CD4-positive, alpha-beta T cell treated with Interleukin-21 for 1 hour (primary cell): ENCODE data around the gene SYNE4.

Experiments
- DNase-seq: peaks from one replicate; pipeline ENCODE4 v3.0.0-alpha.2; 2020

Gene SYNE4

GRCh38 chr19:36023432-36023831 is 14.8 kb upstream of the SYNE4 start:
- no peak for DNase-seq

GRCh38 chr19:36019061-36019670 is 10.6 kb upstream of the SYNE4 start:
- DNase-seq: no peak

DNA sequence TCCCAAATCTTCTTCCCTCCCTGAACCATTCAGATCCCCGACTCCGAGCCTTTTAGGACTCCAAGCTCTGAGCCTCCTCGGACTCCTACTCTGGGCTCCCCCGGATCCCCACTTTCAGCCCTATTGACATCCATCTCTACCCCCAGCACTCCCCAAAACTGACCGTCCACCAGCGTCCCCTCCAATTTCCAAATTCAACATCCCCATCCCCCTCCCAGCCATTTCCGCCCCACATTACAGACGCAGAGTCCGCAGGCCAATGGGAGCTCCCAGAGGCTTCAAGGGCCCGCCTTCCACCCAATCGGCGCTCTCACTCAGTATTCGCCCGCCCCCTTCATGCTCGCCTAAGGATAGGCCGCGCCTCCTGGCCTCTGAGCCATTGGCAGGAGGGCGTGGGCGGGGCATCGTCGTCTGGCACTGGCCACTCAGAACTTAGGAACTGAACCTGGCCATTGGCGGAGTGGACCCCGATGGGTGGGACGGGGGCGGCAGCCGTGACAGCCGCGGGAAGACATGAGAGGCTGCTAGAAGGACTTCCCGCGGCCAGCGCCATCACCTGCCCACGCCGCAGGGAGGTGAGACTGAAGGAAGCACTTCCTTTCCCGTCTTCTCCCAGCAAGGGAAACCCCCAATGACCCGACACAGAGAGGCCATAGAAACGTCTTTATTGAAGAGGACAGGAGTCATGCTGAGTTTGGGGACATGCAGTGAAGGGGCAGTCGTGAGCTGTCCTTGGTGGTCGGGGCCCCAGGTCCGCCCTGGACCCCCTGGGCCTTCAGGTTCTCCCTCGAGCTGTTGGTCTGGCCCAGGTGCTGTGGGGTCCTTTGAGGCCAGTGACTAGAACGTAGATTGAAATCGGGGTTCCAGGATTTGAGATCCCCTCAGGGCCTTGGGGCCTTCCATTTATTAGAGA is 5.7 kb upstream of the SYNE4 start, which contains the start of gene ALKBH6:
ALKBH6 (minus strand) TSS at position 202 of the 913 bp plus-strand sequence. CDS start 816 bp downstream, outside the sequence.
- peak; percentile 99 for DNase-seq

DNA sequence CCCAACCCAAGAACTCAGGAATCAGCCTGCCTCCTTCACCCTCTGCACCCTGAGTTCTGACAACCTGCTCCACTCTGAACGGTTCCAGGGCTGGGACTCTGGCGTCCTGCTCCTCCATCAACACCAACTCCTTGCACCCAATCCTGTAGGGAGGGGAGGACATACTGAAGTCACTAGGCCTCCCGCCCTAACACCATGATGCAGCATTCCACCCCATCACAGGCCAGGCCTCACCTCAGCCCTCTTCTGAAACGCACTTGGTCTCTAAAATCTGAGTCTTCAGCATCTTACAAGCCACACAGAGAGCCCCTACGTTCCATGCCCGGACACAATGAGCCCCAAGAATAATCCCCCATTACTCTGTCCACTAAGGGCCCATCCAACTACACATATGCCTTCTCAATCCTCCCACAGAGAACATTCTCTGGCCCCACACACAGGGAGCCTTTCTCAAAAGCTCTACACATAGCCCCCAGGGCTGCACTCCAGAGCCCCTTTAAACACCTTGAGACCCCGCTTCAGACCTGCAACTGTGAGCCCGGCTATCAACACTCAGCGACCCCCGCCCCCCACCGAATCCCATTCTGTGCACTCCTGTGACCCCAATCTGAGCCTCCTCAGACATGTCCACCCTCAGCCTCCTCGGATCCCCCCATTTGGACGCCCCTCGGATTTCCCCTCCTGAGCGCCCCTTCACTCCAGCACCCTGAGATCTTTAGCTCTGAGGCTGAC is 4.8 kb upstream of the SYNE4 start:
- DNase-seq: no peak

DNA sequence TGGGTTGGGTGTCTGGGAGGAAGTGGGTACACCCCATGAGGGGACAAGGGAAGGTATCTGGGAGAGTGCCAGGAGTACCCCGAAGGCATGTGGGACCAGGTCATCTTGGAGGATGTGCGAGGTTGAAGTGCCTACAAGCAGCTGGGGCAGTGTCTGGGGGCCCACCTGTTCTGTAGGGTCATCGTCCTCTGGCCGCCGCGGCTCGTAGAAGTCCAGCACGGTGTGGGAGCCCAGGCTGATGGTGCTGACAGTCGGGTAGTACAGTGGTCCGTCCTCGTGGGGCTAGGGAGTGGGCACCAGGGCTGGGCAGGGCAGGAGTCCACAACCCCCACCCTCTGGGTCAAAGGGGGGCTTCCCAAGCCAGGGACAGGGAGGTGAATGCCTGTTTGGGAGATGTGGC is 1.8 kb upstream of the SYNE4 start:
- DNase-seq: no peak

DNA sequence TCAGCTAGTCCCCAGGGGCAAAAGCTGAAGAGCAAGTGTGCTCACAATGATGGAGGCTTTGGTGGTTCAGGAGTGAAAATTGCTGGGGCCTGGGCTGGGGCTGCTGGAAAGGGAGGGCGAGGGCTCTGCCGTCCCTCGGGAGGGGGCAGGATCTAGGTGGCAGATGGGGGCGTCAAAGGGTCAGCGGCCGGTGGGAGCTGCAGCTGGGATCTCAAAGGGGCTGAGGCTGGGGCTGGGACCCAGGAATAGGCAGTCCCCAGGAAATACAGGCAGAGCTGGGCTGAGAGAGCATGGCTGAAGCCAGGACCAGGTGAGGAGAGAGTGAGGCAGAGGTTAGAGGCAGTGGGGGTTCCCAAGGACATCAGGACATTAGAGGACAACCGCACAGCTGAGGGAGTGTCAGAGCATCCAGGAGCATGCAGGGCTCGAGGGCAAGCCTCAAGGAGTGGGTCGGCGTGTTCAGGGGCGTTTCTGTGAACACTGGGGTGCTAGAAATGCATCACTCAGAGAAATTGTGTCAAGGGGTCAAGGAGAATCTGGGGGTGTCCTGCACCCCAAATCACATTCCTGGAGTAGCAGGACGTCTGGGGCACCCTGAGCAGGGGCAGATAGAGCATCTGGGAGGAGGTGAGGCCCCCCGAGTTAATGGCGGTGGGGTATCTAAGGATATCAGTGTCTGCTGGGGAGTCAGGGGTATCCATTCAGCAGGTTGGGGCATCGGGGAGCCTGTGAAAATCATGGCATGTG is 1.2 kb upstream of the SYNE4 start:
- DNase-seq: no peak

DNA sequence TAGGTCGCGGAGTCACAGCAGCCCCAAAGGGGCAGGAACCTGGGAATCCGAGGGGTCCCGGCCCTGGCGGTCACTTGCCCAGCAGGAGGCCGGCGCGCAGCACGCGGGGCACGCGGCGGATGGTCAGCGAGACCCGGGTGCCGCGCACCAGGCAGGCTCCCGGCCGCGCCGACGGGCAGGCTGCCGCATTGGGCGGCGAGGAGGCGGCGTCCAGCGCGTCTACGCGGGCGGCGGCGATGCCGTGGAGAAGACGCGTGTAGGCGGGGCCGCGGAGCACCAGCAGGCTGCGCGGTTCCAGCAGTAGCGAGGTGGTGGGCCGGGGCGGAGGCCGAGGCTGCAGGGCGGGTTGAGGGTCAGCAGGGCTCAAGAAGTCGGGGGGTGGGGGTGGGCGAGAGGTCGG is 607 bp upstream of the SYNE4 start:
- DNase-seq: peak; percentile 44

DNA sequence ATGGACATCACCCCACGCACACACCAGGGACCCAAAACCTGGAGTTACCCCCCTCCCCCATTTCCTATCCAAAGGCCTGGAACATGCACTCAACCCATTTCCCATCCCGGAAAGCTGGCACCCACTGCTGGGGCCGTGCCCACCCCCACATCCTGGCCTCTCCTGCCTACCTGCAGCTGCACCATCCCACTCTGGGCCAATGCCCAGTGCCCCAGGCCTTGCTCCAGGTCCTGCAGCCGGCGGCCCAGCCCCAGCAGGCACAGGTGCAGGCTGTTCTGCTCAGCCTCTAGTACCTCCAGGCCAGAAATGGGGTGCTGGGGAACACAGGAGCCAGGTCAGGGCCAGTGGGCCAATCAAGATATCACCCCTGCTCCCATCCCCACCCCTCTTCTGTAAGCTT is 1.7 kb downstream of the SYNE4 start:
- no peak for DNase-seq

GRCh38 chr19:36003284-36003683 is 5.3 kb downstream of the SYNE4 start:
- no peak for DNase-seq

DNA sequence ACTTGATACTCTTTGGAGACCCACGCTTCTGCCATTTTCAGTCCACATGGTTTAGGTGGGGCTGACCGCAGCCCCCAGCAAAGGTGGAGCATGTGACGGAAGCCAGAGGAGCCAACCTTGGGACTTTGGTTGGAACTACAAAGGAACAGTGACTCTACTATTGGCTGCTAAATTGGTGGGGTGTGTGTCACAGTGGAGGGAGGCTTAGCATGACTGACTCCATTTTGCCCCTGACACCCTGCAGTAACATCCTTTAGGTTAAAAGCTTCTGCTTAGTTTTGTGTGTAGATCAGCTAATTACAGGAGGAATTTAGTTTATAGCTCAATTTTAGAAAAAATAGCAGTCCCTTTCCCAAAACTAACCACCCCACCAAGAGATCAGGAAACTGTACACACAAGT is 7.0 kb downstream of the SYNE4 start:
- DNase-seq: no peak

DNA sequence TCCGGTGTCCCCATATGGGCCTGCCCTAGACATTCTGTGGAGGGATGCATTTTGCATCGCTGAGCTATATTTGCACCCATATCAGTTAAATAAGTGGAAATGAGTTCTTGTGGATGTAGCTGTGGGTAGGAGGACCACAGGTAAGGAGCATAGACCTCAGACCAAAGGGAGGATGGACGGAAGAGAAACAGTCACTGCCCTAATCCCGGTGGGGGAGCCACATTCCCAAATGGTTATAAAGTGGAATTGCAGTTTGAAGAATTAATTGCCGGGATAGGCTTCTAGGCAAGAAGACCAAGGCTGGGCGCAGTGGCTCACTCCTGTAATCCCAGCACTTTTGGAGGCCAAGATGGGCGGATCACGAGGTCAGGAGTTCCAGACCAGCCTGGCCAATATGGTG is 11.8 kb downstream of the SYNE4 start:
- no peak for DNase-seq

GRCh38 chr19:35995048-35995993 is 13.3 kb downstream of the SYNE4 start, which contains the start of gene SDHAF1:
TSS of gene SDHAF1 (plus strand) at chr19:35995188. CDS start at chr19:35995275, 87 bp downstream.
- peak; percentile 93 for DNase-seq

DNA sequence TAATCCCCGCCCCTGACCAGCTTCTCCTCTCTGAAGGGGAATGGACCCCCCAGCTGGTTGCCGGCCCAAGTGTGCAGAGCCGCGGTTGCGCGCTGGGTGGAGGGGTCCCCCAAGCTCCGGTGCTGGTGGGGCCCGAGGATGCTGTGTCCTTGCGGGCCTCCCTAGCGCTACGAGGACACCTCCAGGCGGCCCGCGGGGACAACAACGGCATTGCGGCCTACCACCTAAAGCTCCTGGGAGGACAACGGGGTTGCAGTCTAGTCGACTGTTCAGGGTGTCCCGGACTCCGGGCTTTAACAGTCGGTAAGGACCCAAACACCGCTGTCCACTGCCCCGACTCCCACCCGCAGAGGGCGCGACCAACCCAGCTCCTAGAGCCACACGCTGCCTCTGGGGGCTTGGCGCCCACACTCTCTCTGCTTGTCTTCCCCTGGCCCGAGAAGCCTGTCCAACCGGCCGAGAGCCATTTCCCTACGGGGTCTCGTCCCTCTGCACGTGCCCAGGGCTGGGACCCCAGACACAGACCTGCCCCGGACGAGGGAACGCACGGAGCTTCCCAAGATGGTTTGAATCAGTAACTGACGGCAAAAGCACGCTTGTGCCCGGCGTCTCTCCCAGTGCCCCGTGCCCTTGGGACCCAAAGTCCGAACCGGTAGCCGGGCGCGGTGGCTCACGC is 14.6 kb downstream of the SYNE4 start:
- DNase-seq: no peak

DNA sequence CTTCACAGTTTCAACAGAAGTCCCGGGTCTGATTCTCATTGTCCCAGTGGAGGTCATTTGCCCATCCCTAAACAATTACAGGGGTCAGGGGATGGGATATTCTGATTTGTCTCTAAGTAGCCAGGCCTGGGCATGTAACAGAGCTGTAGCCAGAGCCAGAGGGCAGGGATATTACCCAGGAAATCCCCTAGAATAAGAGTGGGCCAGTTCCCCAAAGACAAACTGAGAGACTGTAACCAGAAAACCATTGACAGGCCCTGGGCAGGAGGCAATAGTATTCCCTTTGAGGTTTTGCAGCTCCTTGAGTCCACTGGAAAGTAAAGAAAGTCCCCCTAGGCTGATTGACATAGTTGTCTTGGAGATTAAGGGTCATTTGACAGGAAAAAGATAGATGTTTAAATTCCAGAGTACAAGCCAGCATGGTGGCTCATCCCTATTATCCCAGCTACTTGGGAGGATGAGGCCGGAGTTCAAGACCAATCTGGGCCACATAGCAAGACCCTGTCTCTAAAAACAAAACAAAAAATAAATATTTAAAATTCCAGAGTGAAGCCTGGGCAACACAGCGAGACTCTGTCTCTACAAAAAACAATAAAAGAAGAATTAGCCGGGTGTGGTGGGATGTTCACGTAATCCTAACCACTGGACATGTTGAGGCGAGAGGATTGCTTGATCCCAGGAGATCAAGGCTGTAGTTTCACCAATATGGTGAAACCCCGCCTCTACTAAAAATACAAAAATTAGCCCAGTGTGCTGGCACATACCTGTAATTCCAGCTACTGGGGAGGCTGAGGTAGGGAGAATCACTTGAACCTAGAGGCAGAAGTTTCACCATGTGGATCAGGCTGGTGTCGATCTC is 15.5 kb downstream of the SYNE4 start:
- DNase-seq: no peak

DNA sequence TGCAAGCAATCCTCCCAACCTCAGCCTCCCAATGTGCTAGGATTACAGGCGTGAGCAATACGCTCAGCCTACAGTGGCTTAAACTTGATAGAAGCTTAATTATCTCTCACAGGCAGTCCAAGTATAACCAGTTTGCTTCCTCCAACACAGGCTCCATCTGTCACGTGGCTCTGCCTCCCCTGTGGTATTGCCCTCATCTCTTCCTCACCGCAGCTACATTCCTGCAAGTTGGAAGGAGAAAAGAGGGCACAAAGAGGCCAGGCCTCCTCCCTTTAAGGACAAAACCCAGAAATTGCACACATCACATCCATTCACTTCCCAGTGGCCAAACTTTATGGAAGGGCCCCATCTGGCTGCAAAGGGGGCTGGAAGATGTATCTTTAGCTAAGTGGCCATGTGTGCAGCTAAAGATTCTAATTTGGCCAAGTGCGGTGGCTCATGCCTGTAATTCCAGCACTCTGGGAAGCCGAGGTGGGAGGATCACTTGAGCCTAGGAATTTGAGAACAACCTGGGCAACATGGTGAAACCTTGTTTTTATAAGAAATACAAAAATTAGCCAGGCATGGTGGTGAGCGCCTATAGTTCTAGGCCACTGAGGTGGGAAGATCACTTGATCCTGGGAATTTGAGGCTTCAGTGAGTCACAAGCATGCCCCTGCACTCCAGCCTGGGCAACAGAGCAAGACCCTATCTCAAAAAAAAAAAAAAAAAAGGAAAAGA is 16.7 kb downstream of the SYNE4 start:
- no peak for DNase-seq

- no peak for DNase-seq
These were observed 17.6 kb downstream of the SYNE4 start for GRCh38 chr19:35990771-35991730.

DNA sequence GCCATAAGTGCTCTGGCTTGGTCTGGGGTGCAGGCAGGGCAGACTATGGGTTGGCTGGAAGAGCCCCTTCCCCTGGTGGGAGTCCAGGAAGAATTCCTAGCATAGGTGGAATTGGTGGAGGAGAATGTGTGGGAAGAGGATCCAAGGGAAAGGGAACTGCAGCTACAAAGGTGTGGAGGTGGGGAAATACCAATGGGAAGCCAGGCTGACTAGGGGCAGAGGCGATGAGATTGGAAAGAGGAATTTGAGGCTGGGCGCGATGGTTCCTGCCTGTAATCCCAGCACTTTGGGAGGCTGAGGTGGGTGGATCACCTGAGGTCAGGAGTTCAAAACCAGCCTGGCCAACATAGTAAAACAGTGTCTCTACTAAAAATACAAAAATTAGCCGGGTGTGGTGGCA is 18.5 kb downstream of the SYNE4 start:
- DNase-seq: no peak

DNA sequence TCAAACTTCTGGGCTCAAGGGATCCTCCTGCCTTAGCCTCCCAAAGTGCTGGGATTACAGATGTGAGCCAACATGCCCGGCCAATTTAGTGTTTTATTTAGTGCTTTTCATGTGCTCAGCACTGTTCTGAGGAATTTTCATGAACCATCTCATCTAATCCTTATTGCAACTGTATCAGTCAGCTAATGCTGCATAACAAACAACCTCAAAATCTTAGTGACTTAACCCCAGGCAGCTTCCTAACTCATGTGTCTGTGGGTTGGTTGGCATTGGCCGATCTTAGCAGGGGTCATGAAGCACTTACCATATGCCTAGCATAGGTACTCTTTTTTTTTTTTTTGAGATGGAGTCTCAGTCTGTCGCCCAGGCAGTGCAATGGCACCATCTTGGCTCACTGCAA is 19.8 kb downstream of the SYNE4 start:
- DNase-seq: no peak
